ENCODE results near the gene MRPL36.
A peak's percentile ranks its signal among the peaks of the same experiment; 100 is the strongest.
"Not testable (repeated sequence)": the region's sequence is repeated elsewhere in the genome, so short reads cannot be mapped to it uniquely, and the experiment has no call there.

Gene MRPL36

DNA sequence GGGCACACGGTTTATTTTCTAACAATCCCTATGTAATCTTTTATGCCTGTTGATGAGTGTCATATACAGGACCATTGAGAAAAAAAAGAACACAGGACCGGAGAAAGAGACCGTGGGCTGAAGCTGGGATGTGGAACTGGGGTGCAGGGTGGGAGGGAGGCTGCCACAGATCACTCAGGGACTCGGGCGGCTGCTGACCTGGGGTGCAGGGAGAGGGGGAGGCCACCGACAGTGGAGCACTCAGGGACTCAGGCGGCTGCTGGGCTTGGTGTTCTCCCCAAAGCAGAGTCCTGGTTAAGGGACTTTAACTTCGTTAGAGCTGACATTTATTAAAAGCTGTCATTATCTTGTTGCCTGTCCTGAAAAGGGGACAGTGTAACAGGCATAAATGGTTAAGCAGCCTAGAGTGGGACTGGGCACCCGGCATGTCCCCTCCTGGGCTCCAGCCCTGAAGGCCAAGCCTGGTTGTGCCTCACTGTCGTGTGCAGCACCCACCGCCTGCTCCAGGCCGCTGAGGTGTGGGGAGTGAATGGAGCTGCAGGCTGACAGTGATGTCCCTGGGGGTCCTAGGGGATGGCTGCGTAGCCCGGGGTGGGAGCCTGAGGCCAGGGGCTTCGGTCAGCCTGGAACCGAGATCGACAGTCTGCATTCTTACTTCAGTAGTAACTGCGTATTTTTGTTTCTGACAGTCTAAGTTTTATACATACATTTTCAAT lies 15.6 kb upstream of the MRPL36 start:
- no peak for DNase-seq (ENCODE audit: low read depth)

DNA sequence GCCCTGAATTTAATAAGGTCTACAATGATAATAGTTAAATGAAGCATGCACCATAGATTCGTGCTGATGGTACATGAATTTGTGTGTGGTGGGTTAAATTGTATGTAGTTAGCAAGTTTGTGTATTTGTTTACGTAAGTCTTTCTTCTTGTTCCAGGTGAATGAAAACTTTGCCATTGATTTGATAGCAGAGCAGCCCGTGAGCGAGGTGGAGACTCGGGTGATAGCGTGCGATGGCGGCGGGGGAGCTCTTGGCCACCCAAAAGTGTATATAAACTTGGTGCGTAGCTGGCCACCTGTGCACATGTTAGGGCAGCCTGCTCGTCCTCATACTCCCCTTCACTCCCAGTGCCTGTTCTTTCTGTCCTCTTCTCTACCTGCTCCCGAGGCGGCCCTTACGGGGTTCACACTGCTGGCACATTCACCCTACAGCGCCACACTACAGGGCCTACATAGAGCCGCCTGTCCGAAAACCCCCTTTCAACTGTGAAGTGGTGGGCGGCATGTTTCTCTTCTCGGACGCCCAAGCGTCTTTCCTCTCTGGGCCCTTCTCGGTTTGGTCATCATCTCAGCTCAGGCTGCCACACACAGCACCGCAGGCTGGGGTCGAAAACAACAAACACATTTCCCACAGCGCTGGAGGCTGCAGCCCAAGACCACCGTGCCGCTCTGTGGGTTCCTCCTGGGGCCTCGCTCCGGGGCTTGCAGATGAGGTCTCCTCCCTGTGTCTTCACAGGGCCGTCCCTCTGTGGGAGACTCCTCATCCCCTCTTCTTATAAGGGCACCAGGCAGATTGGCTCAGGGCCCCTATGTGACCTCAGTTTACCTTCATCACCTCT lies 14.8 kb upstream of the MRPL36 start:
- no peak for DNase-seq (ENCODE audit: low read depth)

DNA sequence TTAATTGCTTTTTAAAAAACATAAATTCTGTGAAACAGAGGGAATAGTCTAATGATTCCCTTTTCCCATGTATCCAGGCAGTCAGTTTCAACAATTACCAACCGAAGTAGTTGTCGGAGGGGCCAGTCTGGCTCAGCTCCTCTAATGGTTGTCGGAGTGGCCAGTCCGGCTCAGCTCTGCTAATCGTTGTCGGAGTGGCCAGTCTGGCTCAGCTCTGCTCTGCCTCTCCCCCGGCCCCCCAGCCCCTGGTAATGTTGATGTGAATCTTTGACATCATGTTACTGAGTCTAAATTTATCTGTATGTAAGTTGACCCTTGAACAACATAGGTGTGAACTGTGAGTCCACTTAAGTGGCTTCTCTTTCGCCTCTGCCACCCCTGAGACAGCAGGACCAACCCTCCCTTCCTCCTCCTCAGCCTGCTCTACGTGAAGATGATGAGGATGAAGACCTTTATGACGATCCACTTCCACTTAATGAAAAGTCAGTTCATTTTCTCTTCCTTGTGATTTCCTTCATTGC lies 11.0 kb upstream of the MRPL36 start:
- no peak for DNase-seq (ENCODE audit: low read depth)

DNA sequence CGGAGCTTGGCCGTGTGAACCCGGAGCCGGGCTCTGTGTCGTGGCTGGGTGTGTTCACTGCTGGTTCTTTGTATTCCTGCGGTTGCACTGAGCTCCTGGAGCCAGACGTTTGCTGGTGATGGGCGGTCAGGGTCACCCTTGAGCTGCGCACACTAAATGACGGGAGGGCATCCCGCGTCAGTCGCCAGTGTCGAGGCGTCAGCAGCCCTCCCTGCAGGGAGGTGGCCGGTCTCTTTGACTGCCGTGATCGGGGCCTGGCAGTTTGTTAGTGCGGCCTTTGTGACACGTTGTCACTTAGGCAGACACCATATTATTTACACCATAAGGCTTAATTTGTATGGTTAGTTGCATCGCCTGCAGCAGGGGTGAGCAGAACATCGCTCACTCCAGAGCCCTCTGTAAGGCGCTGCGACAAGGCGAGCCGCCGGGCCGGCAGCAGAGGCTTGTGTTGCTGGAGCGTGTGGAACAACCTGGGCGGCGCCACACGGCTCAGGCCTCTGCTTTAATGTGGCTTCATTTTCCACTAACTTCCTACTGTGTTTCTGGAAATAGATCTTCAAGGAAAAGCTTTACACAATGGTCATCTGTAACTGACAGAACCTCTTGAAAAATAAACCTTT lies 9.9 kb upstream of the MRPL36 start:
- DNase-seq (ENCODE audit: low read depth) = no peak

DNA sequence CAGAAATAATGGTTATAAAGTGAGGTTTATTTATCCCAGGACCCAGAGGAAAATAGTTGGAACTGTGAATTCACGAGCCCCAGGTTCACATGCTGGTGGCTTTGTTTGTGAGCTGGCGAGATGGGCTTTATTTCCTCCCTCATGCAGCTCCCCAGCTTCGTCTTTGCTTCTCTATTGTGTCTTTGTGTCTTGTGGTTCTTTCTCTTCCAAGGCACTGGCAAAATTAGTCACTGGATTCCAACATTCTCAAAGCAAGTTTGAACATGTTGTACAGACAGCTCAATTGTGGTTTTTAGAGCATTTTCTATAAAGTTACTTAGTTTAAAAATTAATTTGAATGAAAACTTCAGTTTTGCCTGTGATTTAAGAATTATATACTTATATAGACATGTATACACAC lies 8.8 kb upstream of the MRPL36 start:
- DNase-seq (ENCODE audit: low read depth) = no peak

DNA sequence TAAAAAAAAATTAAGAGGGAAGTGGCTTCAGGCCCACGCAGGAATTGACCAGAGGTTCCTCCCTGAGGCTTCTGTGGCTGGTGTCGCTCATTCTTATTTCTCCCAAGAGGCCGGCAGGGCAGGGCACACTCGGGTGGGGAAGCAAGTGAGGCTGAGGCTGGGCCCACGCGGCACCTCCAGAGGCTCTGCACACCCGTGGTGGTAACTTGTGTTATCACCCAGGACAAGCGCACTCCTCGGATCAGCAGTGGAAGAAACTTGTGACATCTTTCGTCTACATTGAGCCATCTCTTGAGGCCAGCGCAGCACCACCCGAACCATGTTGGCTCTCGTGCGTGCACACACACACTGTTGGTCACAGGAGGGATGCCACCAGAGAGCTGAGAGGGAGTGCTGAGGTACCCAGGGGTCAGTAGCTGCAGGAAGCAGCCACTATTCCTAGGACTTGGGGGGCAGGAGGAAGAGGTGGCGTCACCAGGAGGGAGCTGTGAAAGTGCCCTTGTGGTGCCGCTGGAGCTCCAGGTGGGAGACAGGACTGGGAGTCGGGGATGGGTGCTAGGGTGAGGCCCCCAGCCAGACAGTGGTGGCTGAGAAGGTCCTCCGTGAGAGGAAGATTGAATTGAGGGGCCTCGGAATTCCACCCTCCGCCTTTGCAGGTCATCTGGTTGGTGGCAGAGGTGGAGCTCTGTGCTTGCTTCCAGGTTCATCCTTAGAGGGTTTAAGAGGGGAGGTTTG lies 8.0 kb upstream of the MRPL36 start:
- no peak for DNase-seq (ENCODE audit: low read depth)

DNA sequence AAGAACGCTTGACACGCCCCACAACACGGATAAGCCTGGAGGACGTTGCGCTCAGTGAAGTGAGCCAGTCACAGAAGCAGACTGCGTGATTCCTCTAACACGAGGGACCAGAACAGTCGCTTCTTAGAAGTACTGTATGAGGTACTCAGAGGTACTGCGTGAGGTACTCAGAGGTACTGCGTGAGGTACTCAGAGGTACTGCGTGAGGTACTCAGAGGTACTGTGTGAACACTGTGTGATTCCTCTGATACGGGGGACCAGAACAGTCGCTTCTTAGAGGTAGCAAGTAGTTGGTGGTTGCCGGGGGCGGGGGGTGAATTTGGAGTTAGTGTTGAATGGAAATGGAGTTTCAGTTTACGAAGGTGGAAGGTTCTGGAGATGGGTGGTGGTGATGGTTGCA lies 7.3 kb upstream of the MRPL36 start:
- no peak for DNase-seq (ENCODE audit: low read depth)

DNA sequence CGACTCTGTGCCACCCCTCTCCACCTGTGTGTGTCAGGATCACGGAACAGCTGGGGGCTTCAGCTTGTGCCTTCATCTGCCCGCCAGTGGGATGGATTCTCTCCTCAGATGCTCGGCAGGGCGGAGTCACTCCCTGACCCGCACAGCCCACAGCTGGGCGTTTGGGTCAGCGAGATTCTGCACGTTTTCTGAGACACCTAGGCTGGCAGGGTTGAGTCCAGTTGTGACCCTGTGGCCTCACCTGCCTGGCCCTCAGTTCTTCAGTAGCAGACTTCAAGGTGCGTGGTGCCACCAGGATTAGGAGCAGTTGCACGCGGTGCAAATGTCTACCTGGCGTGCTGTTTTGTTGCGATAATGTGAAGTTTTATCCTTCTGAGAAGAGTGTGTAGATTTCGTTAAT lies 6.6 kb upstream of the MRPL36 start:
- no peak for DNase-seq (ENCODE audit: low read depth)

DNA sequence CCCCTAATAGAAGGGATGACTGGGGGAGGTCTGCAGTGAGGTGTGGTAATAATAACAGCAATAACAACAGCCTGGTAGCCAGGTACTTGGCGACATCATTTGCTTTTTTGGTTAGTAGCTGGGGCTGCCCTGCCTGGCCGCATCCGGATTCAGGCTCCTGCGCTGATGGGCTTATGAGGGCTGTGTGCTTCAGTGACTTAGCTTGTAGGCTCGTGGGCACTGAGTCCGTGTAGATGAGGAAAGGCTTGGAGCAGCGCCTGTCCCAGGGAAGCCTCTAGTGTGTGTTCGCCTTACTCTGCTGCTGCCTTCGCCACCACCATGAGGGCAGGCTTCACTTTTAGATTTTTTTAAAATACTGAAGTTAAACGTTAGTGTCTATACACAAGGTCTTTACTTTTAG lies 6.1 kb upstream of the MRPL36 start:
- no peak for DNase-seq (ENCODE audit: low read depth)

DNA sequence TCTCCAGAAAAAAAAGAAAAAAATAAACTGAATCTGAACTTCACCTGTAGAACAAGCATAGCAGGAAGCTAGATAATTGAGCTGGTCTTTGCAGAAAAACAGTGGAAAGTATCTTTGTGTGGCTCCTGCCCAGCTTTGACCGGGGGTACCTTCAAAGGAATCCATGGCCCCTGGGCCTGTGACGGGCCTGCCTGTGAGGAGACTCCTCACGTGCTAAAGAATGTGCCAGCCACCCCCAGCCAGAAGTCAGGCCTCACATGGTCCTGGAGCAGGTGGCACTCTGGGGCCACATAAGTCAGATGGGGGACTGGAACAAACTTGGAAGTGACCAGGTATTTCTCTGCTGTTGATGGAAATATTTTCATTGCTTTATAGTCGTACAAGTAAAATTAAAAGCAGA lies 5.7 kb upstream of the MRPL36 start:
- DNase-seq (ENCODE audit: low read depth) = no peak

DNA sequence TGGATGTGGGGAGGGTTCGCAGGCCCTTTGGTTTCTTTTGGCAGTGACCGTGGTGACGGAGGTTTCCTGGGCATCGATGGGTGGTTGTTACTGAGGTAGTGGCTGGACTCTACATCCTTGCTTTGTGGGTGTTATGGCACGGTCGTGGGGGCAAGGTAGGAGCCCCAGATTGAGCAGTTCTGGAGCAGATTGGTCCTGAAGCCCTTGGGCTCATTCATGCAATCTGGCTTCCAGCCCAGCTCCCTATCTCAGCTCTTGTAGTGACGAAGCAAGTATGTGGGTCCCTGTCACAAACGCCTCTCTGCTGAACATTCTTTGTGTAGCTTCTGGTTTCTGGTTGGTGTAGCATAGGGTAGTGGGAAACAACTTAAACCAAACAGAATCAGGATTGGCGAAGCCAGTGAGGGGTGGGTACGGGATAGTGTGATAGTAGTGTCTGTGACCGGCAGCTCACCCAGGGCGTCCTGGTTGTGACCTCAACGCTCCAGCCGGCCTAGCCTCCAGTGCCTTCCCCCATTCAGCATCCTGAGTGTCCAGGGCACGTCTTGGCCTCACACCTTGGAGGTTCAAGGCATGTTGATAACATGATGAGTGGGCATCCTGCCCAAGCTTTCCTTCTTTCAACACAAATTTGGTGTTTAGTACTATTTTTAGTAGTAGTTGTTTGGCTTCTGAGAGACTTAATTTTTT lies 4.5 kb upstream of the MRPL36 start:
- DNase-seq (ENCODE audit: low read depth) = no peak

DNA sequence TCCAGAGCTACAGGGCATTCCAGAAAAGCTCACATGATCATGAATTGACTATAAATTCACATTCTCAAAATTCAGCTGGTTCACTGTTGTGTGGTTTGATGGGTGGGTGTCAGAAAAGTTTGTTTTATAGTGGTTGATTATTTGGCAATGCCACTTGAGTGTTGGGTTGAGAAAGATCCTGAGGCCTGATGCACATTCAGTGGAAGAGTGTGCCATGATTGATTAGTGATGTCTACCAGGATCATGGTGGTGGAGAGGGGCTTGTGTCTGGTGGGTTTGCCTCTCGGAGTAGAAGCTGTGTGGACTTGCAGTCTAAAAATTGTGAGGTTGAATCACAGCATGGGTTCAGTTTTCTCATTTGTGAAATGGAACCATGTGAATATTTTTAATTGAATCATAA lies 3.6 kb upstream of the MRPL36 start:
- DNase-seq (ENCODE audit: low read depth) = no peak

DNA sequence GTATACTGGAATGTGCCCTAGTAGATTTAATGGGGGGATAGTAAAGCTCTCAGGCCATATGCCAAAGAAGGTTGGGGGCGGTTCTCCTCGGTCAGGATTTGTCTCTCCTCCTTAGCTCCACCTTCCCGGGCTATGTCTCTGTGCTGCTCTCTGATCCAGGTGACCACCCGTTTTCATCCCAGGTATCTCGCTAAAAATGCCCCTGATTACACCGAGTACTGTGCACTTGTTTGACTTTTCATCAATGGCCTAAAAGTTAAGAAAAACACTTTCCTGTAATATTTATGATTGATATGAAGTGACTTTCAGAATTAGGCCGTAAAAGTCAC lies 2.3 kb upstream of the MRPL36 start:
- no peak for DNase-seq (ENCODE audit: low read depth)

DNA sequence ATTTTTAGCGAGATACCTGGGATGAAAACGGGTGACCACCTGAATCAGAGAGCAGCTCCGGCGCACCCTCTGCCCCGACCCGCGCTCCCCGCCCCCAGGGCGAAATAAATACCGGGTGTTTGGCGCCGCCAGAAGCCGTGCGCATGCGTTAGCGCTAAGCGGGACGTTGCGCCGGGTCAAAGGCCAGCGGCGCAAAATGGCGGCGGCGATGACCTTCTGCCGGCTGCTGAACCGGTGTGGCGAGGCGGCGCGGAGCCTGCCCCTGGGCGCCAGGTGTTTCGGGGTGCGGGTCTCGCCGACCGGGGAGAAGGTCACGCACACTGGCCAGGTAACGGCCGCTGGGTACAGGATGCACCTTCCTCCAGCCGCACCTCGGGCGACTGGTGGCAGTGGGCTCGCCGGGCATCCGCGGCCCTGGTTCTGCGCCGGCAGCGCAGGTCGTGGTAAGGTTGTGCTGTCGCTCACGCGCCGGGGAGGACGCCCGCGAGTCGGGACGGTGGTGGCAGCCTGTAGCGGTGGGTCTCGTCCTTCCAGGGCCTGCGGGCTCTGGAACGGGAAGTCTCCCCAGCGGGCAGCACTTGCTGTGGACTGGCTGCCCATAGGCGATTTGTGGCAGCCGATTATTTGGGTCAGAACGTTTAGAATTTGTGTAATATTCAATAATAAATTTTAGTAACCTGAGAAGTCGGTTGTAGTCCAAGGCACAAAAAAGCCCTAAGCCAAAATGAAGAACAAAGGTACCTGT lies 1.8 kb upstream of the MRPL36 start, which contains the start of gene NDUFS6:
Gene NDUFS6, plus strand, starts transcription at position 186 of the 745 bp plus-strand sequence. Its CDS starts 11 bp downstream, at position 197.
- DNase-seq (ENCODE audit: low read depth) = peak; percentile 74

DNA sequence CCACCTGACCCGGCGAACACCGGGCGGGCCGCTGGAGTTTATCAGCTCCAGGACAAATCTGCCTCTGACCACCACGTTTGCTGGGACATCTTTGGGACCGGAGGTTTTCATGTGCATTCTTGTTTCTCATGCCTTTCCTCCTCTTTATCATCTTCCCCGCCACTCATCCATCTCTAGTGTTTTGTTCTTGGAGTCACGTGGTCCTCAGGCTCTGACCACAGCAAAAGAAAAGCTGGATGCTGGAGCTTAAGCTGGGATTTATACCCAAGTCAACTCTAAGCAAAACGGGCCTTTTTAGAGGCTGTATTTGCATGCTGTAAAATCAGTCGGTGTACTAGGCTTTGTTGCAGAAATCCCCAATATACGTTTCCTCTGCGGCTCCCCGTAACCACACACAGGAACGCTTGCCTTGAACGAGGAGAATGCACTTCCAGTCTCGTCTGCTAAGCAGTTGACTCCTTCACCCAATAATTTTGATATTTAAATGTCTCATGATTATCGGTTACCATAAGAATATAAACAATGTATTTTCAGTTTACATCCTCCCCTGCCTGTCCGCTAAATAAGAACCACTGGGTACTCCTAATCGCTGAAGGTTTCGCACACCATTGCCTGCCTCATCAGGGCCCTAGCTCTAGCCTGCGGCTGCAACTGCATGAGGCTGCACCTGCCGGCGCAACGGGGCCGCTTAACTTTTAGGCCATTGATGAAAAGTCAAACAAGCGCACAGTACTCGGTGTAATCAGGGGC lies 1.0 kb upstream of the MRPL36 start:
- no peak for DNase-seq (ENCODE audit: low read depth)

DNA sequence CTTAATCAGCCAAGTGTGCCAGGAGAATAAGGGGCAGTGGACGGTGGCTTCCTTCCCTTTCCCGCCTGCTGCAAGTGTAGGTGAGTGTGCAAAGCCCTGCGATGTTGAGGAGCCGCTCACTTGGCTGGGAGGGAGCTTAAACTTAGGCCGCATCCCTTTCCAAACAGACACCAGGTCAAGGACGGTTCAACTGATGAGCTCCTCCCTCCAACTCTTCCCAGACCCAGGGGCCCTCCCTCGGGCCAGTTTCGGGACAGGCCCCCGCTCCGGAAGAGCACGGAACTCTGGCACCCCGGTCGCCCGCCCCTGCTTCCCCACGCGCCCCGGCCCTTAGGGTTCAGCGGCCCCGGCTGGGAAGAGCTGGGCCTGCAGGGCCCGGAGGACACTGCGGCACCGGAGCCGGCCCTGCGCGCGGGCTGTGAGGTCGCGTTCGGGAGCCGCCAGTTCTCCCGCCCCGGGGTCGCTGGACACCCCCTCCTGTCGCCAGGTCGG lies 481 bp downstream of the MRPL36 start:
- peak; percentile 31 for DNase-seq (ENCODE audit: low read depth)

DNA sequence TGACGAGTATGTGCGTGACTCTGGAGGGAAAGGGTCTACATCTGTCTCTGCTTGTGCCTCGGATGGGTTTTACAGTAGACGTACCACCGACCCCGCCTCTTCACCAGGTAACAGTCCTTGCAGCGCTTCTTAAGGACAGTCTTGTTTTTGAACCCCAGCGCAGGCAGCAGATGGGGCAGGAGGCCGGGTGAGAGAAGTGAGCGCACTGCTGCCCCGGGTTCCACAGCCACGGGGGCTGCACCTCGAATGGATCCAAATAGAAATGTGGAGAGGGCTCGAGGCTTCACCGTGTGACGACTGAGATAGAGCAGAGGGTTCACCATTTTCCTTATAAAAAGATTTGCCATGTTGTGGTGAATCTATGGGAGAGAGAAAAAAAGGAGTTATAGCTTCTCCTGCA lies 1.0 kb downstream of the MRPL36 start:
- not testable (repeated sequence) for DNase-seq (ENCODE audit: low read depth)

DNA sequence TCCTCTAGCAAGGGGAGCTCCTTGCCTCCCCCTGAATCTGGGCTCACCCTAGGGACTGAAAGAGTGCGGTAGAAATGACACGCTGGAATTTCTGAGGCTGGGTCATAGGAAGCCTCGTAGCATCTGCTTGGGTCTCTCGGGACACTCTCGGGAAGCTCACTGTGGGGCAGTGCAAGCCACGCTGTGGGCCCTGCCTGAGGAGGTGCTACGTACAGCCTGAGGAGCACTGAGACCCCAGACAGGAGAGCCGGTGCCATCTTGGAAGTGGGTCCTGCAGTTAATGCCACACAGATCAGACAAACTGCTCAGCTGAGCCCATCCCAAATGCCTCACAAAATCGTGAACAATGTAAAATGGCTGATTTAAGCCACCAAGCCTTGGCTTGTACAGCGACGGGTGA lies 1.8 kb downstream of the MRPL36 start:
- DNase-seq (ENCODE audit: low read depth) = no peak

DNA sequence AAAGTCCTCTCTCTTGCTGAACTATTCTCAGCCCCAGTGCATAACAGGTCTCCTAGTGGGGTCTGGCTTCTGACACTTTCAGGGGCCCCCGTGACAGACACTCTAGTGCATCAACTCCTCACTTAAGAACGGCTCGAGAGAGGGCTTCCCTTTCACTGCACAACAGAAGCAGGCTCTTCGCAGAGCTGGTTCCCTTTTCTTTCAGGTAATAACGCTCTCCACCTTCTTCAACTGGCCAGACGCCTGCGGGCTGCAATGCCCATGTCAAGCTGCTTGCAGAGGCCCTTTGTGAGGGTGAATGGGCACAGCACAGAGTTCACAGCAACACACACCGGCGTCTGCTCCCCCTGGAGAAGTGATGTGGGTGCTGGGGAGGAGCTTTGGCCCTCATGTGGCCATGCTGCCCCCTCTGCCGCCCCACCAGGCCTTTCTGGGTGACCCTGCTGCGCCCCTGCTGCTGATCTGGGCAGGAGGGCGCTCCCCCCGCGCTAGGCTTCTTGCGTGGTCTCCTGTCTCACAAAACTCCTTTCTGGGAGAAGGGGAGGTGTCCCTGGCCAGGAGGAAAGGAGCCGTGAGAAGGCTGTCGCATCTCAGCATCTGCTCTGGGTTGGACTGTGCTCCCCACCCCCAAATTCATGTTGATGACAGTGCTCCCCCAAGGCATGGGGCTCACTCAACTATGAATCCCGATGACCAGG lies 2.4 kb downstream of the MRPL36 start:
- DNase-seq (ENCODE audit: low read depth) = no peak
